ENCODE measurements around the gene CEP104. TPM values are rescaled to one million over a fixed set of nuclear protein-coding genes. Genes with fewer than 3 reads are reported as not detected.
A peak's percentile ranks its signal among the peaks of the same experiment; 100 is the strongest.
"Not testable (repeated sequence)": the region's sequence is repeated elsewhere in the genome, so short reads cannot be mapped to it uniquely, and the experiment has no call there.

CEP104 gene
- total and polyA plus RNA-seq, 7 experiments from 2014 or later: 12.7 to 68.0 (median 44.5) TPM

DNA sequence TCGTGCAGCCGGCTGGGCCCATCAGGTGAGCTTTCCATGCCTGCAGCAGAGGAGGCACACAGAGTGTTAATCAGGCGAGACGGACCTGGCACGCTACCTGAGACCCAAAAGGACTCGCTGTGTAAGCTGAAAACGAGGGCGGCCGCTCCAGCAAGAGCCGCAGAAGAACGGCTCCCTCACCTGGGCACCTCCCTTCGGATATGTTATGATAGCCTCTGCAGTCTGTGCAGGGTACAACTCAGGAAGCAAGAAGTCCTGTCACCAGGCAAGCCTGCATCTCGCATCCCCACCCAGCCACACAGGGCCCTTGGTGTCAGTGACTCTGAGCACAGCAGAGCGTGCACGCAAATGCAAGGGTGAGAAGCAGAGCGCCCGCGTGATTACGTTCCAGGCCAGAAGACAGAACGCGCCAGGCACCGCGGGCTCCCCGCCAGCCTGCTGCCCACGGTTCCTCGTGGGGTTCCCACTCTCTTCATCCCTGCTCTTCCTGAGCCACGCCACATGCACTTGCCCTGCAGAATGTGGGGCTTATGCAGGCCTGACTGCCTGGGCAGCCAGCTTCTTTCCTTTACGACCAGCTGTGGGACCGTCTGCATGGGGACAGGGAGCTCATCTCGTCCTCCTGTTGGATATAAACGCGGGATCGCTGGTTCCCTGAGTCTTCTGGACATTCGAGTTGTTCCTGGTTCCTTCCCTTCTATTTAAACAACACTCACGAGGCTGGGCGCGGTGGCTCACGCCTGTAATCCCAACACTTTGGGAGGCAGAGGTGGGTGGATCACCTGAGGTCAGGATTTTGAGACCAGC is 40.5 kb downstream of the CEP104 start:
- Mint-ChIP-seq H3K27me3 (no peaks in the 10 kb centered on the region), H3K27ac (no peak overlapping the region), H3K36me3 (peaks cover 3 to 43% (median 13%) of the 10 kb centered on the region in 5 donors), H3K4me1 (peaks cover 0 to 3% (median 0%) of the 10 kb centered on the region in 7 donors), H3K4me3 (no peak overlapping the region), H3K9me3 (no peaks in the 10 kb centered on the region)
- ATAC-seq (no peak), DNase-seq (no peak)
- H3K27me3 ChIP-seq (ENCODE audit: control insufficient read depth in 2 of 2, insufficient read depth in 2 of 2, low read length in 2 of 2): no peaks in the 10 kb centered on the region
- H3K4me3 ChIP-seq (ENCODE audit: low read length): no peak overlapping the region
- no peak overlapping the region for H3K27ac ChIP-seq (ENCODE audit: low read depth, low read length)
- ChIA-PET POLR2A (interaction anchor here (0.6 kb wide), 1 partner anchor 87 kb away, joined by 3 read pairs; no protein-coding TSS in a partner anchor), CTCF (interaction anchor here (0.7 to 0.9 kb wide), 2 partner anchors 8 to 1835 kb away, joined by 3 read pairs; no protein-coding TSS in a partner anchor)
- H3K9me3 ChIP-seq (ENCODE audit: control insufficient read depth in 2 of 3, low read length in 3 of 3): no peaks in the 10 kb centered on the region
- H3K36me3 ChIP-seq (ENCODE audit: control insufficient read depth in 2 of 3, insufficient read depth in 3 of 3, low read length in 3 of 3): peaks cover 0 to 59% (median 0%) of the 10 kb centered on the region in 3 experiments
- no peaks in the 10 kb centered on the region for H3K4me1 ChIP-seq (ENCODE audit: control insufficient read depth in 2 of 2, insufficient read depth in 2 of 2, low read length in 2 of 2)
- intact Hi-C loops (cut with micrococcal nuclease): no loop called here

DNA sequence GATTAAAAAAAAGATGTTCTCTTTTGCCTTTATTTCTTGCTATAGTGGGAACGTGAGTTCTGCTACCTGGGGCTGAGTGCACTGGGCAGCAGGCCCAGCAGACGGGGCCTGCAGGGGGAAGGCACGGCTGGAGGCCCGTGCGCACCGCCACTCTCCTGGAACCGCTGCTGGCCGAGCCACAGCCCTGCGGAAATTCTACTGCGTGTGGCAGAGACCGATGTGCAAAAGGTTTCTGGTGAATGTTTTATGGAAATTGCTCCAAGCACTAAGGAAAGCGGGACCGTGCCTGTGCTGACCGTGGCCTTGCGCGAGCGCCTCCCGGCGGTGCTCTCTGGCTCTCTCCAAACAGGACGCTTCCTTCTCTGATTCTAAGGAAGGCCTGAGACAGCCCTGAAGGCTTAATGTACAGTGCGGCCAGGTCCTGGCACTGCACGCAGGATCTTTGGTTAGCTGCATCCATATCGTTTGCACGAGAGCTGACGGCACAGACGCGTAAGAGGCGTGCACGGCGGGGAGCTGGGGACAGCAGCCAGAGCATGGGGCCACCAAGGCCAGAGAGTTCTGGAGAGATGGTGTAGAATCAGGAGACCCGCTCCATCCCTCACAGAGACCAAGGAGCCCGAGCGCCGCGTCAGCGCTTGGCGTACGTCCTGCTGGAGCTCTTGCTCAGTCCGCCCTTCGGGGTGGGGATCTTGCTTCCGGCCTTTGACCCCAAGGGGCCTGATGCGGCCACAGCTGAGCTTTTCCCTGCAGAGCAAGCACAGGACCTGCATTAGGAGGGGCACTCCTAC is 42.0 kb downstream of the CEP104 start:
- ChIA-PET POLR2A (no interaction called here), CTCF (no interaction called here)
- H3K27ac Mint-ChIP-seq: no peak overlapping the region
- no peaks in the 10 kb centered on the region for H3K27me3 ChIP-seq (ENCODE audit: control insufficient read depth in 2 of 2, insufficient read depth in 2 of 2, low read length in 2 of 2)
- DNase-seq: no peak
- H3K4me1 Mint-ChIP-seq: peaks cover 0 to 3% (median 0%) of the 10 kb centered on the region in 7 donors
- H3K4me3 ChIP-seq (ENCODE audit: low read length): no peak overlapping the region
- H3K9me3 ChIP-seq (ENCODE audit: control insufficient read depth in 2 of 3, low read length in 3 of 3): no peaks in the 10 kb centered on the region
- H3K36me3 ChIP-seq (ENCODE audit: control insufficient read depth in 2 of 3, insufficient read depth in 3 of 3, low read length in 3 of 3): peaks cover 0 to 44% (median 0%) of the 10 kb centered on the region in 3 experiments
- intact Hi-C loops (cut with micrococcal nuclease): no loop called here
- H3K27ac ChIP-seq (ENCODE audit: low read depth, low read length): no peak overlapping the region
- H3K4me1 ChIP-seq (ENCODE audit: control insufficient read depth in 2 of 2, insufficient read depth in 2 of 2, low read length in 2 of 2): no peaks in the 10 kb centered on the region
- H3K9me3 Mint-ChIP-seq: no peaks in the 10 kb centered on the region
- no peak overlapping the region for H3K4me3 Mint-ChIP-seq
- ATAC-seq: no peak
- no peaks in the 10 kb centered on the region for H3K27me3 Mint-ChIP-seq
- peaks cover 0 to 29% (median 9%) of the 10 kb centered on the region in 5 donors for H3K36me3 Mint-ChIP-seq

DNA sequence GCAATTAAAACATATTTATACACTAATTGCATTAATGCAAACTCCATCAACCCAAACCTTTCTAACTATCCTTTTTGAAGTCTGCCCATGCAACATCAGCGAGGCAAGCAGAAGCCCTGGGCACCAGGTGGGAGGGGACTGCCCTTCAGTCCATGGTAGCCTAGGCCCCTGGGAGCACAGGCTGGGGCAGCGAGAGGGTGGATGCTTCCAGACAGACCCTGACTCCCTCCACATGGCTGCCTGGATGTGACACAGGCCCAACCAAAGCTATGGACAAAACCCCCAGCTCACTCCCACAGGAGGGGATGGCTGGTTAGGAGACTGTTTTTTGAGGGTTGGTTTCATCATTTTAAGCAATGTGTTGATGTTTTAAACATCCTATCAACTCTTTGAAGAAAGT is 42.9 kb downstream of the CEP104 start:
- Histone ChIP-seq H3K27me3 (ENCODE audit: control insufficient read depth in 2 of 2, insufficient read depth in 2 of 2, low read length in 2 of 2) (no peaks in the 10 kb centered on the region), H3K9me3 (ENCODE audit: control insufficient read depth in 2 of 3, low read length in 3 of 3) (no peaks in the 10 kb centered on the region), H3K27ac (ENCODE audit: low read depth, low read length) (no peak overlapping the region), H3K36me3 (ENCODE audit: control insufficient read depth in 2 of 3, insufficient read depth in 3 of 3, low read length in 3 of 3) (peaks cover 0 to 35% (median 0%) of the 10 kb centered on the region in 3 experiments), H3K4me1 (ENCODE audit: control insufficient read depth in 2 of 2, insufficient read depth in 2 of 2, low read length in 2 of 2) (no peaks in the 10 kb centered on the region), H3K4me3 (ENCODE audit: low read length) (no peak overlapping the region)
- no peaks in the 10 kb centered on the region for H3K9me3 Mint-ChIP-seq
- CTCF ChIA-PET: no interaction called here
- H3K4me1 Mint-ChIP-seq: peaks cover 0 to 2% (median 0%) of the 10 kb centered on the region in 7 donors
- DNase-seq (no peak), ATAC-seq (no peak)
- H3K4me3 Mint-ChIP-seq: no peak overlapping the region
- H3K36me3 Mint-ChIP-seq: peaks cover 0 to 21% (median 3%) of the 10 kb centered on the region in 5 donors
- no peak overlapping the region for H3K27ac Mint-ChIP-seq
- no peaks in the 10 kb centered on the region for H3K27me3 Mint-ChIP-seq
- POLR2A ChIA-PET: no interaction called here
- intact Hi-C loops (cut with micrococcal nuclease): no loop called here

DNA sequence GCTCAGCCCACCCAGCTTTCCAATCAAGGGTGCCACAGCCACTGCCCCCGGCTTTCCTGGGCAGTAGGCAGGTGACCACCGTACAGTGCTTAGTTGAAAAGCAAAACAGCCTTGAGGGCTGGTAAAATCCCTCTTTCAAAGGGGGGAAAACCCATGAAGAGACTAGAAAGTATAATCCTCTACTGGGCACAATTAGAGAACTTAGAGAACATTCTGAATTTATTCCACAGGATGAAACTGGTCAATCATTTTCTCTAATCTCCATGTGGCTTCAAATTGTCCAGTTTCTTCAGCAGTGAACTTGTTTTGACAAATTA is 45.5 kb downstream of the CEP104 start:
- no peak overlapping the region for H3K27ac Mint-ChIP-seq
- peaks cover 0 to 3% (median 0%) of the 10 kb centered on the region in 5 donors for H3K27me3 Mint-ChIP-seq
- H3K4me3 Mint-ChIP-seq: no peak overlapping the region
- ChIA-PET POLR2A (no interaction called here), CTCF (no interaction called here)
- H3K4me1 Mint-ChIP-seq: no peaks in the 10 kb centered on the region
- Histone ChIP-seq H3K4me1 (ENCODE audit: control insufficient read depth in 2 of 2, insufficient read depth in 2 of 2, low read length in 2 of 2) (no peaks in the 10 kb centered on the region), H3K27ac (ENCODE audit: low read depth, low read length) (no peak overlapping the region), H3K36me3 (ENCODE audit: control insufficient read depth in 2 of 3, insufficient read depth in 3 of 3, low read length in 3 of 3) (peaks cover 0 to 27% (median 0%) of the 10 kb centered on the region in 3 experiments), H3K9me3 (ENCODE audit: control insufficient read depth in 2 of 3, low read length in 3 of 3) (no peaks in the 10 kb centered on the region), H3K27me3 (ENCODE audit: control insufficient read depth in 2 of 2, insufficient read depth in 2 of 2, low read length in 2 of 2) (no peaks in the 10 kb centered on the region), H3K4me3 (ENCODE audit: low read length) (no peak overlapping the region)
- peaks cover 0 to 2% (median 0%) of the 10 kb centered on the region in 11 donors for H3K9me3 Mint-ChIP-seq
- DNase-seq (no peak), ATAC-seq (no peak)
- H3K36me3 Mint-ChIP-seq: peaks cover 0 to 21% (median 3%) of the 10 kb centered on the region in 5 donors
- intact Hi-C loops (cut with micrococcal nuclease): no loop called here

DNA sequence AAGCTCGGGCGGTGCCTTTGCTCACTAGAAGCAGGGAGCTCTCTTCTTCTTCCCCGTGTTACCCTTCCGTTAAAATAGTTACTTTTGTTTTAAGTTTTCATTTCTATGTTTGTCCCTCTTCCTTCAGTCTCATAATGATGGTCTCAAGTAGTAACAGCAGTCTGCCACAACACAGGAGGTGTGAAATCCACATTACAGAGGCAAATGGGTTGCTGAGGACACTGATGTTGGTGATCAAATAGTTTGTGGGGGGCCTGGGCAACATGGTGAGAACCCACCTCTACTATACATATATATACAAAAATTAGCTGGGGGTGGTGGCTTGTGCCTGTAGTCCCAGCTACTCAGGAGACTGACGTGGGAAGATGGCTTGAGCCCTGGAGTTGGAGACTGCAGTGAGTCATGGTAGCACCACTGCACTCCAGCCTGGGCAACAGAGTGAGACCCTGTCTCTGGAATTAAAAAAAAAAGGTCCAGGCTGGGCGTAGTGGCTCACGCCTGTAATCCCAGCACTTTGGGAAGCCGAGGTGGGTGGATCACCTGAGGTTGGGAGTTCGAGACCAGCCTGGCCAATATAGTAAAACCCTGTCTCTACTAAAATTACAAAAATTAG is 46.8 kb downstream of the CEP104 start:
- H3K36me3 ChIP-seq (ENCODE audit: control insufficient read depth in 2 of 3, insufficient read depth in 3 of 3, low read length in 3 of 3): peaks cover 0 to 14% (median 0%) of the 10 kb centered on the region in 3 experiments
- H3K9me3 Mint-ChIP-seq; DNase-seq; H3K27me3 Mint-ChIP-seq; POLR2A ChIA-PET; intact Hi-C loops (cut with micrococcal nuclease); H3K4me3 ChIP-seq (ENCODE audit: low read length); H3K4me1 ChIP-seq (ENCODE audit: control insufficient read depth in 2 of 2, insufficient read depth in 2 of 2, low read length in 2 of 2); H3K4me1 Mint-ChIP-seq; H3K27ac ChIP-seq (ENCODE audit: low read depth, low read length); H3K4me3 Mint-ChIP-seq; CTCF ChIA-PET; H3K27me3 ChIP-seq (ENCODE audit: control insufficient read depth in 2 of 2, insufficient read depth in 2 of 2, low read length in 2 of 2); H3K9me3 ChIP-seq (ENCODE audit: control insufficient read depth in 2 of 3, low read length in 3 of 3): not testable (repeated sequence)
- Mint-ChIP-seq H3K36me3 (peaks cover 0 to 16% (median 3%) of the 10 kb centered on the region in 5 donors), H3K27ac (peak overlapping the region in 2 of 9 donors; percentile 14 to 16)
- peak; percentile 75 for ATAC-seq

DNA sequence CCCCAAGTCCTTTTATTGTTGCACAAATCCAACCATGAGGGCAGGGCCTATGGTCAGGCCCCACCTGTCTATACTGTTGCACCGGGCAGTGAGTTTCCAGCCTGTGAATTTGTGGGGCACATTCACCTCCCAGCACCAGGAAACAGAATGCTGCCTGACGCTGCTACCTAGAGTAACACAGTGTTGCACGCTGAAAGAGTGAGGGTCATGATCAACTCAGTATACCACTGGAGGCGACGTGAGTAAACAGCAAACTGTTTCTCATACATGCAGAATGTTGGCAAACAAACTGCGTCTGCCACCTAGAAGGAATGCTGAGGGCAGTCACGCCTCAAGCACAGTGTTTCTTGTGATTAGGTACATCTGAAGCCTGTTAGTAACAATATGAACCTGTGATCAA is 47.3 kb downstream of the CEP104 start:
- intact Hi-C loops (cut with micrococcal nuclease): no loop called here

More for the DNA sequence above, 47.3 kb downstream of the CEP104 start:
- H3K4me3 ChIP-seq (ENCODE audit: low read length): no peak overlapping the region
- H3K9me3 ChIP-seq (ENCODE audit: control insufficient read depth in 2 of 3, low read length in 3 of 3): no peaks in the 10 kb centered on the region
- ATAC-seq (peak; percentile 20), DNase-seq (no peak)
- H3K36me3 ChIP-seq (ENCODE audit: control insufficient read depth in 2 of 3, insufficient read depth in 3 of 3, low read length in 3 of 3): peaks cover 0 to 8% (median 0%) of the 10 kb centered on the region in 3 experiments
- ChIA-PET POLR2A (no interaction called here), CTCF (no interaction called here)
- Mint-ChIP-seq H3K4me3 (no peak overlapping the region), H3K27ac (peak overlapping the region in 1 of 9 donors; percentile 14), H3K36me3 (peaks cover 0 to 10% (median 3%) of the 10 kb centered on the region in 5 donors), H3K27me3 (peaks cover 0 to 15% (median 13%) of the 10 kb centered on the region in 5 donors), H3K4me1 (no peaks in the 10 kb centered on the region), H3K9me3 (peaks cover 0 to 2% (median 0%) of the 10 kb centered on the region in 11 donors)
- no peaks in the 10 kb centered on the region for H3K27me3 ChIP-seq (ENCODE audit: control insufficient read depth in 2 of 2, insufficient read depth in 2 of 2, low read length in 2 of 2)
- H3K4me1 ChIP-seq (ENCODE audit: control insufficient read depth in 2 of 2, insufficient read depth in 2 of 2, low read length in 2 of 2): no peaks in the 10 kb centered on the region
- no peak overlapping the region for H3K27ac ChIP-seq (ENCODE audit: low read depth, low read length)
